HG03025 (cell line): ENCODE data around the gene NTMT2.

Experiments used
- ATAC-seq: cut with Tn5 transposase; IDR thresholded peaks from one replicate; pipeline ENCODE4 v1.9.1; 2021; ENCODE audit warnings: mild to moderate bottlenecking, moderate library complexity; ENCODE audit not compliant: unreplicated experiment, low FRiP score

The NTMT2 gene

DNA sequence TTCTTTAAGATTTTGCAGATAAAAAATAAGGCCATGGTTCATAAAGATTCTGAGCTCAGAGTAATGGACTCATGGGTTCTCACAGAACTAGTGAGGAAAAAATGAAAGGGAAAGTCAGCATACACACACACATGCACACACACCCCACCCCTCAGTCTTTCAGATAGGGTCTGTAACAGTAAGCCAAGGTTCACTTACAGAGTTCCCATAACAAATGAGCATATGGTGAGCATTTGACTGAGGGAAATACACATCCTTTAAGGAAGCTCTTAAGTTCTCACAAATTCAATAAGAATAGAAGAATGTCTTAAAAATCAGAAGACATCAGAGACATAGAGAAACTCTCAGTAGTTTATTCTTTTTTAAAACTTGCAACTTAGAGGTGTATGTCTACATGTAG lies 57.9 kb downstream of the NTMT2 start:
- no peak for ATAC-seq

DNA sequence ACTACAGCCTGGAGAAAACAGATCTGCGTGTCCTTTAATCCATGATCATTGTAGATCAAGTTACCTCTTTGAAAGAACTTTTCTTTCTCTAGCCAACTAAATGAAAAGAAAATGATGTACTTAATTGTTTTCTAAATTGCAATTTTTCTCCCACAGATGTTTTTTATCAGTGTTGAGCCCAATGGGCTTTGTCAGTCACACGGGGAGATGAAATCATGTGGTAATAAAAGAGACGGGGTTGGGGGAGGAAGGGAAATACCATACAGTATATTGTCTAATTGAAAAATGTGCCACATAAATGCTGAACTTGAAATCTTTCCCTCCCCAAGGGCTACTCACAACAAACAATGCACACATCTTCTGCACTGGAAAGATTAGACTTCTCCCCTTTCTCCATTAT lies 58.4 kb downstream of the NTMT2 start:
- ATAC-seq, result no peak

DNA sequence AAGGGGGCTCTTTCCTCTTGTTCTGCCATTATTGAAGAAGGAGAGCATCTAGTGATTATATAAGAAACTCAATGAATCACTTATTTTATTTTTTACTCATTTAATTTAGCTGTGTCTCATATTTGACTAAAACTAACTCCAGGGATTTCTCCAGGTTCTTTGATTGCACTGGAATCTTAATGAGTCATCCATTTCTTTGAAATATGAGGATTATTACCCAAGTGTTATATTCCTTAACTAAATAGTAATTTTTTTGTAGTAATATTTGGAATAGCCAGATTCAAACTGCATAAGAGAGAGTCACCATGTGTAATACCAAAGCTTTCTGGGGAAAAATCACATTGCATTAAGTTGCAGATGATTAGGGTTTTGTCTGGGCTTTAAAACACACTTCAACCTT lies 59.5 kb downstream of the NTMT2 start:
- ATAC-seq, result no peak

DNA sequence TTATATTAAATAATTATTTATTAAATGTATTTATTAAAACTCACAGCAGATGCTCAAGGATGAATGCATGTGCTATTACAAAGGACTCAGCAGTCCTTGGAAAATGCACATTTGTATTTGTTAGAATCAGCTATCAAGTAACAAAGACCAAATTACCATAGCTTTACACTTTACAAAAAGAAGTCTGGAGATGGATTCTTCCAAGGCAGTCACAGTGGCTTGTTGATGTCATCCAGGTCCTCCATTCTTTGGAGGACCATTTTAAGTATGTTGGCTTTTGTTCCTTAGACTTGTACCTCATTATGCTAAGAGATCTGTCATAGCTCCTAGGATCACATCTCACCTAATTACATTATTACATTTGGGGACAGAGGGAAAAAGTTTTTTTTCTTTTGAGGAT lies 63.4 kb downstream of the NTMT2 start:
- ATAC-seq, result no peak

DNA sequence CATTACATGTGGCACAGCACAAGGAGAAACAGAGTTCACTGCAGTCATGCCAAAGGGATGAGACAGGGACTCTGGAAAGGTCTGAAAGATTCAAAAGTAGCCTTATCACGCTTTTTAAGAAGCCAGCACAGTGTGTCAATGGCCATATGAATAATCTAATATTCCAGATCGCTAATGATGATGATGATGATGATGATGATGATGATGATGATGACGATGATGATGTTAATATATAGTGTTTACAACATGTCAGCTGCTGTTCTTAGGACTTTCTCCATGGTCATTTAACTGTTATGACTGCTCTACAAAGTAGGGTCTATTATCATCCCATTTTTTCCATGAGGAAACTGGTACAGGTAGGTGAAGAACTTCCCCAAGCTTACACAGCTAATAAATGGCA lies 64.4 kb downstream of the NTMT2 start:
- no peak for ATAC-seq

DNA sequence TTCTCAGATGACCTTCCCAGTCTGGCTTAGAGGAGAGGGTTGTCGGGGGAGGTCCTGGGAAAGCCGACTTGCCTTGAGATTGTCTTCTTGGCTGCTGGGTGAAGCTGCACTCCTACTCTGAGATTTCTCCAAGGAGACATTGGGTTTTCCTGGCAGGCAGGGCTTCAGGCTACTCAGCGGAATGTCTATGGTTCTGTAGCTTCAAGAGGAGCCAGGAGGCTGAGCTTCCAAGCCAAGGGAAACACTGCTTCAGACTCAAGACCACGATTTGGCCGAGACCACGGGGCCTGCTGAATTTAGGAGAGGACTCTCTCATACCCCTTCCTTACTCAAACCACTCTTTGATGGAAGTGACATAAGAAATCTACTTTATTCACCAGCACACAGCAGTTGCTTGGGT lies 67.8 kb downstream of the NTMT2 start:
- no peak for ATAC-seq

DNA sequence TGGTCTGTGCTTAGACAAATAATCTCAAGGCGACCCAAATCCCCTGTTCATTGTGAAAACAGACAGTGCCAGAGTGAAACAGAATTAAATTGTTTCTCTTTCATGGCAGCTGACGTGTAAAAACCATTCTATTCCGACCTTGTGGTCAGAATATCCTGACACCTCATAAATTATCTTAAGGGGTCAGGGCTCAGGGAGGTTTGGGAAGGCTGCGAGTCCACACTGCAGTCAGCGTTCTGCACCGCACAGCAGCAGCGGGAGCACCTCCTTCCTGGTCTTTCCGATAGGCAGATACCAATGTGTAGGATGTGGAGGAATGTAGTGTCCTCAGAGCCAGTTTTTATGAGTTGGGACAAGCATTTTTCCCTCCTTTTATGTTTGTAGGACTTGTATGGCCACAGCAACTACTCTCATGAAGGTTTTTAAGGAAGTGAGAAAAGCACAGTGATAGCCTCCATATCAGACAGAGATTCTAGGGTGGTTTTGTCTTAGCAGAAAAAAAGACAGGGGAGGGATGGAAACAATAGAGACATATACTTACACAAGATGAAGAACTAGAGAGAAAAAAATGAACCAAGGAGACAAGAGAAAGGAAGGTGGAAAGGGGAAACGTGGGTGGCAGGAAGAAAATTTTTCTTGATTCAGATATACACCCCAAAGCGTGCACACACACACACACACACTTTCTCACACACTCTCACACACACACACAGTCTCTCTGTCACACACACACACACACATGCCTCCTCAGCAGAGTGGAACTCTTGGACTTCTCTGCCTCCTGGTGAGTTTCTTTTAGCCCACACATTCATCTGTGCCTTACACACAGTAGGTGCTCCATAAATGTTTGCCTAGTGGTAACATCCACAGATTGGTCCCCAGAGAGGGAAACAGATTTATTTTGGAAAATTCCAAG lies 68.6 kb downstream of the NTMT2 start:
- peak; percentile 90 for ATAC-seq

DNA sequence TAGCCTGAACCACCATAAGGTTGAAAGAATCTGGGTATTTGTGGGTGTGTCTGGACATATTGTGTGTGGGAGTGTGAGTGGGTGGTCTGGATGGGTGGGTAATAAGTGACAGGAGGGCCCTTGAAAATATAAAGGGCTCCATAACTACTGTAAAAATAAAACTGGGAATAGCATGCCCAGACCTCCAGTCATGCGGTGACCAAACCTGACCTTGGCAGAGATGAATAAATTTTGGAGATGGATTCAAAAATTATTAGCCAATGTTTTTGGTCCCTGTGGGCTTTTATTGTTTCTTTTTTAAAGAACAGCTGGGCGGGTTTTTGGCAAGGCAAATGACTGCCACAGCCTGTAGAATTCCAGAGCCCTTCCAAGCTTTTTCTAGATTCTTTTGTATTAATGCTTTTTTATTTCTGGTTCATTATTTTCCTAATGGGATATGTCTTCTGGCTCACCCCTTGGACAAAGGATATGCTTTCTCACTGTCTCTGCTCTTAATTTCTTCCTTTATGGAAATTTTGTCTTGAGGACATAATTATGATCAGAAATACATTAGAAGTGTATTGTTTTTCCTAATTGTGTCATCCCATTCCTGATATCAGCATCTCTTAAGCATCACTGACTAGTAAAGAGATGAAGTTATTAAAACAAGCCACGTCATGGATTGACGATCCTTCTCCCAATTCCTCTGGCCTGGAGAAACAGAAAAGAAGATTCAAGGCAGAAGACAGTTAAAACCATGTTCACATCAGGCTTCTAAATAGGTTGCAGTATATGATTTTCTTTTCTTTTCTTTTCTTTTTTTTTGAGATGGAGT lies 69.5 kb downstream of the NTMT2 start:
- ATAC-seq, result no peak

DNA sequence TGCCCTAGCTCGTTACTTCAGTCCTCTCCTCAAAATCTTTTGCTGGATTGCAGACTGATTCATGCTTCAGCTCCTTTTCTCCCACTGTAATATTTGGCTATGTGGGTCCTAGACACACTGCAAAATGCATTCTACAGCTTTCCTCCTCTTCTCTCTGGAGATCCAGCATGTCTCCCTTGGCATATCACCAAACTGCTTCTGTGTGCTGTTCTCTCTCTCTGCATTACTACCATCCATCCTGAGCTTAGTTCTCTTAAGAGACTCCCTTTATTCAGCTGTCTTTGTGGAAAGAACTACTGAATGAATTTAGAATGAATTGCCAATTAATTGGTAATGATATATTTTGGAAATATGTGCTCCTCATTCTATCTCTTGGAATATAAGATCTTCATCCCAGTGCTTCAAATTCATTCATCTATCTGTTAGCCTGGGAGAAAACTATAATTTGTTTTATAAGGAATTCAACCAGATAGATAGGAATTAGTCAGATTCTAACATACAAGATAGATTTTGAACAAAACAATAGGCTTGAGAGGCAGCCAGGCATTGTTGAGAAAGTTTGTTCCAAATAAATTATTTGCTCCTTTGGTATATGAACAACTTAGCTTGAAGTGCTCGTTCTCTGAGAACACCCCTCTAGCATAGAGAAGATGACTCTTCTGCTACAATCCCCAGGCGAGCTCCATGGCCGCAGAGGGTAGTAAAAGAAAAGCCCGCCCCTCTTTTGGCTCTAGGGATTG lies 71.9 kb downstream of the NTMT2 start:
- no peak for ATAC-seq

DNA sequence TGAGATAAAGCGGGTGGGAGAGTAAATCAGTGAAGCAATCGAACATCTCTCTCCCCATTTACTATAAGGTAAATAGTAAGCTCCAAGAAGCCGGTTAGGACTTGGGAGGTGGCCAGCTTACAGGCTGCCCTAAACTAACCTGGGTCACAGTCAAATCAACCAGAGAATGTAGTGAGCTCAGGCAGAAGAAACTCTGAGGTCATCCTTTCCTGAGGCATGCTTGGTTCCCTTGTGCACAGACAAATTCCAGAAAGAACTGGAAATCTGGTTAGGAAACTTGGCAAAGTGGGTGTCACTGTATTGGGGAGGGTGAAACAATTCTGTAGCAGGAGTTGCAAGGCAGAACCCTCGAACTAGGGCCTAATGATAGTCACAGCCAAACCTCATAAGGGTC lies 72.5 kb downstream of the NTMT2 start:
- ATAC-seq, result no peak
